Measurements from ENCODE around the gene CDK2.

DNA sequence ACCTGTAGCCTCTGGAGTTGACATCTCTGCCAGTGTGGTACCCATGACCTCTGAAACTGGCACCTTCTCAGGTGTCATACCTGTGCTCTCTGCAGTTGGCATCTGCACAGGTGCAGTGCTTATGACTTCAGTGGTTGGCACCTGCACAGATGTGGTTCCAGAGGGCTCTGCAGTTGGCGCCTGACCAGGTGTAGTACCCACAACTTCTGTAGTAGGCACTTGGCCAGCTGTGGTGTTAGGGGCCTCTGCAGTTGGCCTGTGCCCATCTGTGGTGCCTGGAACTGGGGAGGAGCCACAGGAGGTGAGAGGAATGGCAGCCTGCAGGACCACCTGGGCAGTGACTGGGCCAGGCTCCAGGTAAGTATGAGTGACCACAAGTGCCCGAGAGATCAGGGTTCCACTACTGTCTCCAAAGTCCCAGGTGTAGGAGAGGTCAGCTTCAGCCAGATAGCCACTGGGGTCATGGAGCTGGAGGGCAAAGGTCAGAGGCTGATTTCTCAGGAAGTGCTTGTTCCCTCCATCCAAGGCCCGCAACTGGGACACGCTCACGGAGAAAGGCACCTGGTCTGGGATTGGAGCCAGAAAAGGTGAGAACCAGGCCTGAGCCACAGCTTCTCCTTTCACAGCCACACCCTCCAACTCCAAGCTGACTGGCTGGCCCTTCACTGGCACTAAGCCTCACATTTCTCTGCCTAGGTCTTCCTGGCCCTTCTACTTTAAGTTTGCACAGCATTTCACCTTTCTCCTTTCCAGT is 9.3 kb upstream of the CDK2 start:
- no peak for TF ChIP-seq CTCF (IDR thresholded peaks at IDR 0.05)
- TF ChIP-seq POLR2AphosphoS5 (IDR thresholded peaks at IDR 0.05; ENCODE audit: insufficient read depth in 1 of 2, low read depth in 1 of 2) = no peak
- no peak for TF ChIP-seq POLR2A (IDR thresholded peaks at IDR 0.05)
